RWPE1 (cell line): ENCODE data around the gene VPS52.

Source experiments
- CTCF ChIA-PET: fragments of 350-600 bp; sonication (Branson Sonifier 250); formaldehyde crosslinking; extraction: SDS; loops from one replicate; lab custom pipeline; 2021; lab: Yijun Ruan, JAX
- POLR2A ChIA-PET: fragments of 400-600 bp; formaldehyde crosslinking; extraction: SDS; loops from one replicate; lab custom pipeline; 2020; ENCODE audit warnings: antibody characterized with exemption; ENCODE audit not compliant: low non-redundant PET; lab: Yijun Ruan, JAX
- DNase-seq: peaks from one replicate; pipeline ENCODE4 v3.0.0; 2012; ENCODE audit warnings: low spot score
- H3K27ac ChIP-seq: fragments of 450-650 bp; 2 replicates; pipeline ENCODE4 v1.5.1; 2017
- TF ChIP-seq, protein P1 (sequence below): fragments of 450-650 bp; conservative IDR thresholded peaks from 2 replicates; pipeline ENCODE4 v1.5.1; 2017; ENCODE audit warnings: low read depth, mild to moderate bottlenecking

Gene VPS52

DNA sequence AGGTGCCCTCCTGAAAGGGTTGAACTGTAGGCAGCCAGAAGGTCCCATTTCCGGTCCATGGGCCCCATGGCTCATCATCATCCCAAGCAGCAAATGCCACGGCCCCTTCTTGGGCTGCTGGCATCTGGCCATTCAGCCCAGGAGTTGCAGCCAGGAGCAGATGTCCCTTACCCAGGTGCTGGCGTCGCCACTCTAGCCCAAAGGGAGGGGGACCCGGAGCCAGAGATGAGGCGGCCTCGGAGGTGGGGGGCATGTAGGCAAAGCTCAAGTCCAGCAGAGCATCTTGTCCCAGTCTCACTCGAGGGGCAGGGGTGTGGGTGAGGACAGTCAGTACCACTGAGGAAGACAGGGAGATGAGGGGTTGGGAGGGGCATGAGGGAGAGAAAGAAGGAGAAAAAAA is 33.4 kb upstream of the VPS52 start:
- POLR2A ChIA-PET: no interaction called here
- DNase-seq: no peak
- peak overlapping the region; percentile 38 for H3K27ac ChIP-seq
- TF ChIP-seq, protein P1, sequence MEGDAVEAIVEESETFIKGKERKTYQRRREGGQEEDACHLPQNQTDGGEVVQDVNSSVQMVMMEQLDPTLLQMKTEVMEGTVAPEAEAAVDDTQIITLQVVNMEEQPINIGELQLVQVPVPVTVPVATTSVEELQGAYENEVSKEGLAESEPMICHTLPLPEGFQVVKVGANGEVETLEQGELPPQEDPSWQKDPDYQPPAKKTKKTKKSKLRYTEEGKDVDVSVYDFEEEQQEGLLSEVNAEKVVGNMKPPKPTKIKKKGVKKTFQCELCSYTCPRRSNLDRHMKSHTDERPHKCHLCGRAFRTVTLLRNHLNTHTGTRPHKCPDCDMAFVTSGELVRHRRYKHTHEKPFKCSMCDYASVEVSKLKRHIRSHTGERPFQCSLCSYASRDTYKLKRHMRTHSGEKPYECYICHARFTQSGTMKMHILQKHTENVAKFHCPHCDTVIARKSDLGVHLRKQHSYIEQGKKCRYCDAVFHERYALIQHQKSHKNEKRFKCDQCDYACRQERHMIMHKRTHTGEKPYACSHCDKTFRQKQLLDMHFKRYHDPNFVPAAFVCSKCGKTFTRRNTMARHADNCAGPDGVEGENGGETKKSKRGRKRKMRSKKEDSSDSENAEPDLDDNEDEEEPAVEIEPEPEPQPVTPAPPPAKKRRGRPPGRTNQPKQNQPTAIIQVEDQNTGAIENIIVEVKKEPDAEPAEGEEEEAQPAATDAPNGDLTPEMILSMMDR: no peak
- CTCF ChIA-PET: interaction anchor here (0.6 to 1.1 kb wide), 2 partner anchors 11 to 40 kb away, joined by 3 read pairs; no protein-coding TSS in a partner anchor

DNA sequence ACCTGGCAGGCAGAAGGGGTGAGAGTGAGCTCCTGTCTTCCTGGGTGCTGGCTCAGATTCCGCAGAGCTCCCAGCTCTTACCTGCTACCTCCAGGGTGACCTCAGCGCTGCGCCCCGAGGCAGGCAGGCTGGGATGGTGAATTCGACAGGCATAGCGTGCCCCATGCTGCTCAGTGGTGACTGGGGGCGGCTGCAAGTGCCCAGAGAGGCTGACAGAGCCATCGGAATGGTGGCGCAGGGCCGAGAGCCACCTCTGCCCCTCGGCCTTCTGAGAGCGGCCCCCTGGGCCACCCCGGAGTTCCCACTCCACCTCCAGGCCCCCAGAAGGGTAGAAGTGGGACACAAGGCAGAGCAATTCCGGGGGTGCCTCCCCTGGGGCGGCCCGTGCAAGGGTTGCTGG is 32.5 kb upstream of the VPS52 start:
- CTCF ChIA-PET: interaction anchor here (1.1 kb wide), 1 partner anchor 12 kb away, joined by 3 read pairs; no protein-coding TSS in a partner anchor
- peak overlapping the region; percentile 31 for H3K27ac ChIP-seq
- POLR2A ChIA-PET: no interaction called here
- TF ChIP-seq, protein P1: no peak
- no peak for DNase-seq

DNA sequence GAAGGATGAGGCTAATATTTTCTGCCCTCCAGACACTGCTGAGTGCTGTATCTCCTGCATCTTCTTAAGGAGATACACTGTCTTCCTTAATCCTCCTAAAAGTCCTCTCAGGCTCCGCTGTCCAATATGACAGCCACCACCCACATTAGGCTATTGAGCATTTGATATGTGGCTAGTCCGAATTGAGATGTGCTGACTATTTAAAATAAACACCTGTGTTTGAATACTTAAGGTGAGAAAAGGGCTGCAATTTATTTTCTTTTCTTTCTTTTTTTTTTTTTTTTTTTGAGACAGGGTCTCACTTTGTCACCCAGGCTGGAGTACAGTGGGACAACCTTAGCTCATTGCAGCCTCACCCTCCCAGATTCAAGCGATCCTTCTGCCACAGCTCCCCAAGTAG is 30.2 kb upstream of the VPS52 start:
- CTCF ChIA-PET: no interaction called here
- TF ChIP-seq, protein P1: no peak
- H3K27ac ChIP-seq: peak overlapping the region; percentile 38
- no peak for DNase-seq
- POLR2A ChIA-PET: interaction anchor here (0.7 kb wide), 1 partner anchor 41 kb away, joined by 3 read pairs; no protein-coding TSS in a partner anchor

DNA sequence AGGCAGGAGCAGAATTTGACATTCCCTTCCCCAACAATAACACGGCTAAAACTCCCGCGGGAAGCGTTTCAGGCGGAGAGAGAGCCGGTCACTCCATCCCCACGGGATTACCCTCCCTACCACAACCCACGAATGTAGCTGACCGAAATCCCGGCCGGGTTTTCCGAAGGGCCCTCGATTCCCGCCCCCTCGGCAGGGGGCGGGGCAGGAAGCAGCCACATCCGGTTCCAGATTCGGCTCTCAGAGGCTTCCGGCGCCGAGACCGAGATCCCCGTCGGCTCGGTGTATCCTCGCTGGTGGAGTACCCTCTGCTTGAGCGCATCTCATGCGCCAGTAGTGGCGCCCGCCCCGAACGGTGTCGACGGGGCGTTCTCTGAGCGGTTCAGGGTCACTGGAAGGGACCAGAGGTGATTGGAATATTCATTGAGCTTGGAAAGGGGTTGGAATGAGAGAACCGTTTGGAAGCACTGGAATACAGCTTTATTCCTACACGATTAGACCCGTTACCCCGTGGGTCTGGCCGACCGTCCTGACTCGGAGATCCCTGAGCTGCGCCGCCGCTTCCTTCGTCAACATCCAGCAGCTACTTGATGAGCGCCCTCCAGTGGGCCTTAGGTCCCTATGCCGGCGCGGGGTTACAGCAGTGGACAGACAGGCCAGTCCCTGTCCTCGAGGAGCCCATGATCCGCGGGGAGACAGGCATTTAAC is 27.7 kb upstream of the VPS52 start:
- DNase-seq: peak; percentile 82
- TF ChIP-seq, protein P1: peak; percentile 84
- H3K27ac ChIP-seq: peak overlapping the region; percentile 98
- CTCF ChIA-PET: interaction anchor here (0.5 to 1.7 kb wide), 10 partner anchors 11 to 298 kb away, joined by 3 to 15 read pairs (median 4); partner anchors contain the start of genes B3GALT4 and TAPBP
- POLR2A ChIA-PET: interaction anchor here (3.6 kb wide), 1 partner anchor 22 kb away, joined by 14 read pairs; the partner anchor contains the start of gene B3GALT4

DNA sequence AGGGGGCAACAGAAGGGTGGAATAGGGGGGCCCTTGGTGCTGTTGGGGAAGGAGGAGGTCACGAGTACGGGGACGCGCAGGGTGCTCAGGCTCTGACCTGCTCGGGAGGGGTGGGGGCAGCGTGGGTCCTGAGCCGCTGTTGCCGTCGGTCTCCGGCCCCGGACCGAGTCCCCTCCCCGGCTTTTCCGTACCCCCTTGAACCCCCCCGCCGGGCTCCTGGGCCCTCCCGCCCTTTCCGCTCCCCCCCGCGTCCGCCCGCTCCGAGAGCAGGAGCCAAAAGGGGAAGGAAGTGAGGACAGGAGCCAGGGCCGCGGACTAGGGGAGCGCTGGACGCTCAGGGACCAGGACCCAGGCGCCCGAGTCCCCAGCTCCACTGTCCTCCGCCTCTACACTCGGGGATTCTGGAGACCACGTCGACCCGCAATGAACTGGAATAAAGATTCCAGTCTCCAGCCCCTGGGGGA is 27.1 kb upstream of the VPS52 start, which contains the start of gene RGL2:
Gene RGL2 (minus strand): TSS at position 170 of the 464 bp plus-strand sequence. CDS start 332 bp downstream, outside the sequence.
- peak within 1 kb of the TSS; percentile 98 for H3K27ac ChIP-seq
- POLR2A ChIA-PET: interaction anchor here (3.6 kb wide), 1 partner anchor 22 kb away, joined by 14 read pairs; the partner anchor contains the start of gene B3GALT4
- TF ChIP-seq, protein P1: no peak
- CTCF ChIA-PET: interaction anchor here (0.6 to 1.7 kb wide), 8 partner anchors 10 to 22 kb away, joined by 3 to 15 read pairs (median 4); partner anchors contain the start of genes B3GALT4 and TAPBP
- peak; percentile 47 for DNase-seq

DNA sequence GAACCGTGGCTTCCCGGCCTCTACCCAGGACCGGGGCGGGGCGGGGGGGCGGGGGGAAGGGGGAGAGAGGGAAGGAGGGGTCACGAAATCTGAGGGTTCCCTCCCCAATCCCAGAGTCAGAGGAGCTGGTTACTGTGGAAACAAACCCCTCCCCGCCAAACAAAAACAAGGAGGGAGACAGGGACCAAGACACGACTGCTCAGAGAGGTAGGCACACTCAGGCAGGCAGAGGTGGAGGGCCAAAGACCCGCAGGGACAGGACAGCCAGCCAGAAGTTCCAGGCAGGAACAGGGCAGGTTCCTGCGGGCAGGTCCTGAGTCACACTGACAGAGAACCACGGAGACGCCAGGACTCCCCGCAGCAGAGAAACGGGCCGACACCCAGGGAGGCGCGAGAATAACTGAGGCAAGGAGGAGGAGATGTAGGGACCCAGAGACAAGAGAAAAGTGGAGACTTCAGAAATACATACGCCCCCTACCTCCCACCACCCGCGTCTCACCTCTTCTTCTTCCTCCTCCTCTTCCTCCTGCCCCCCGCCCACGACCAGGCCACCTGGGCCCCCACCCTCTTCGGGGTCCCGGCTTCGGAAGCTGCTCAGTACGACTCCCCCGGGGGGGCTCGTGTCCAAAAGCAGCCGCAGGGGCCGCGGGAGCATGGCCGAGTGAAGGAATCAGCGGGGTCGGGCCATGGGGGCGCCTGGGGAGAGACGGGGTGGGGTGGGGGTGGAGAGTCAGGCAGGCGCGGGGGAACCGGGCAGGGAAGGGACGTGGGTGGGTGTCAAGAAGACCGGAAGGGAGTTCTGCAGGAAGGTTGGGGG is 26.5 kb upstream of the VPS52 start:
- ChIA-PET POLR2A (interaction anchor here (1.1 to 3.6 kb wide), 2 partner anchors 9 to 21 kb away, joined by 4 to 14 read pairs; partner anchors contain the start of genes B3GALT4 and WDR46), CTCF (interaction anchor here (0.6 to 1.3 kb wide), 2 partner anchors 12 to 50 kb away, joined by 3 to 4 read pairs; no protein-coding TSS in a partner anchor)
- peak; percentile 93 for DNase-seq
- H3K27ac ChIP-seq: peak overlapping the region; percentile 98
- TF ChIP-seq, protein P1: no peak
